Astrocyte (in vitro differentiated cells and primary cell): Measurements from ENCODE around the gene PPM1H. TPM values are rescaled to one million over a fixed set of nuclear protein-coding genes. Genes with fewer than 3 reads are reported as not detected.

Experiments used
- DNase-seq: peaks from one replicate; pipeline ENCODE4 v3.0.0-alpha.2; 2010; ENCODE audit warnings: low read depth
- FAIRE-seq: peaks from 2 replicates; lab custom pipeline; 2011; peaks lifted over from hg19 to GRCh38; lab: Jason Lieb, UNC
- H2AFZ ChIP-seq: 2 replicates; pipeline ENCODE4 v1.6.0; 2012; ENCODE audit warnings: low read depth, low read length, inconsistent platforms
- H3K27ac ChIP-seq: 2 replicates; pipeline ENCODE4 v1.5.1; 2011; ENCODE audit warnings: low read depth, low read length, inconsistent platforms
- H3K27me3 ChIP-seq: 2 replicates; pipeline ENCODE4 v1.6.0; 2011; ENCODE audit warnings: low read length, inconsistent platforms; ENCODE audit not compliant: insufficient read depth
- H3K36me3 ChIP-seq: 2 replicates; pipeline ENCODE4 v1.5.1; 2011; ENCODE audit warnings: low read length, inconsistent platforms; ENCODE audit not compliant: insufficient read depth
- H3K4me1 ChIP-seq: 2 replicates; pipeline ENCODE4 v1.5.1; 2011; ENCODE audit warnings: low read length, inconsistent platforms; ENCODE audit not compliant: insufficient read depth
- H3K4me2 ChIP-seq: 2 replicates; pipeline ENCODE4 v1.6.0; 2012; ENCODE audit warnings: low read length, inconsistent platforms
- H3K4me3 ChIP-seq: 2 replicates; pipeline ENCODE4 v1.5.1; 2011; ENCODE audit warnings: low read depth, mild to moderate bottlenecking, low read length, inconsistent platforms; ENCODE audit not compliant: insufficient read depth
- H3K79me2 ChIP-seq: 2 replicates; pipeline ENCODE4 v1.6.0; 2012; ENCODE audit warnings: mild to moderate bottlenecking, low read length, inconsistent platforms; ENCODE audit not compliant: insufficient read depth
- H3K9ac ChIP-seq: 2 replicates; pipeline ENCODE4 v1.6.0; 2012; ENCODE audit warnings: mild to moderate bottlenecking, low read length, inconsistent platforms
- H3K9me3 ChIP-seq: 2 replicates; pipeline ENCODE4 v1.5.1; 2012; ENCODE audit warnings: low read depth, mild to moderate bottlenecking, low read length, inconsistent platforms; ENCODE audit not compliant: insufficient read depth
- H4K20me1 ChIP-seq: 2 replicates; pipeline ENCODE4 v1.6.0; 2012; ENCODE audit warnings: low read length, inconsistent platforms; ENCODE audit not compliant: insufficient read depth
- H3K27ac Mint-ChIP-seq: one replicate; pipeline ENCODE4 v1.8.0; 2021; ENCODE audit warnings: mild to moderate bottlenecking, mixed read lengths; ENCODE audit not compliant: unreplicated experiment
- H3K27me3 Mint-ChIP-seq: one replicate; pipeline ENCODE4 v1.8.0; 2021; ENCODE audit warnings: low read depth, mixed read lengths; ENCODE audit not compliant: unreplicated experiment
- H3K36me3 Mint-ChIP-seq: one replicate; pipeline ENCODE4 v1.8.0; 2021; ENCODE audit warnings: low read depth, mixed read lengths; ENCODE audit not compliant: unreplicated experiment
- H3K4me1 Mint-ChIP-seq: one replicate; pipeline ENCODE4 v1.8.0; 2021; ENCODE audit warnings: low read depth, mixed read lengths; ENCODE audit not compliant: unreplicated experiment
- H3K4me3 Mint-ChIP-seq: one replicate; pipeline ENCODE4 v1.8.0; 2021; ENCODE audit warnings: mild to moderate bottlenecking, moderate library complexity, mixed read lengths; ENCODE audit not compliant: unreplicated experiment
- H3K9me3 Mint-ChIP-seq: one replicate; pipeline ENCODE4 v1.8.0; 2021; ENCODE audit warnings: mild to moderate bottlenecking, mixed read lengths; ENCODE audit not compliant: unreplicated experiment
- CTCF ChIP-seq: IDR thresholded peaks from 2 replicates; pipeline ENCODE4 v1.5.1; 2011; ENCODE audit warnings: low read depth, mild to moderate bottlenecking, inconsistent platforms, low read length, moderate library complexity; ENCODE audit not compliant: insufficient read depth
- EZH2 ChIP-seq: IDR thresholded peaks from 2 replicates; pipeline ENCODE4 v1.6.1; 2012; ENCODE audit warnings: mild to moderate bottlenecking, low read length, inconsistent platforms; ENCODE audit not compliant: insufficient read depth
- total RNA-seq: library from RNA; stranded (reverse); gene quantifications from 2 replicates; pipeline ENCODE4 v1.2.1, GENCODE V29; 2021

PPM1H gene
- total RNA-seq, 1 donor from 2014 or later, result 7.8 TPM

- H3K27me3 ChIP-seq, result no peaks in the 10 kb centered on the region
- H3K4me1 ChIP-seq, result peaks cover 18% of the 10 kb centered on the region
- no peaks in the 10 kb centered on the region for H3K36me3 Mint-ChIP-seq
- H3K27ac ChIP-seq, result no peak overlapping the region
- no peak for TF ChIP-seq EZH2
- TF ChIP-seq CTCF, result no peak
- no peaks in the 10 kb centered on the region for H3K79me2 ChIP-seq
- H3K27ac Mint-ChIP-seq, result peak overlapping the region; percentile 7
- H3K36me3 ChIP-seq, result no peaks in the 10 kb centered on the region
- no peak overlapping the region for H3K4me3 Mint-ChIP-seq
- no peak overlapping the region for H2AFZ ChIP-seq
- peaks cover 2% of the 10 kb centered on the region for H3K9me3 Mint-ChIP-seq
- H3K4me3 ChIP-seq, result no peak overlapping the region
- H3K27me3 Mint-ChIP-seq, result no peaks in the 10 kb centered on the region
- peaks cover 60% of the 10 kb centered on the region for H3K4me1 Mint-ChIP-seq
- no peak overlapping the region for H3K4me2 ChIP-seq
- H3K9ac ChIP-seq, result no peak overlapping the region
- no peaks in the 10 kb centered on the region for H4K20me1 ChIP-seq
- DNase-seq (no peak), FAIRE-seq (no peak)
- H3K9me3 ChIP-seq, result no peaks in the 10 kb centered on the region
Observed at GRCh38 chr12:62843716-62844115, 91.2 kb downstream of the PPM1H start.

- no peaks in the 10 kb centered on the region for H3K36me3 Mint-ChIP-seq
- H3K79me2 ChIP-seq, result no peaks in the 10 kb centered on the region
- no peaks in the 10 kb centered on the region for H3K9me3 ChIP-seq
- H3K27ac ChIP-seq, result no peak overlapping the region
- TF ChIP-seq EZH2 (no peak), CTCF (no peak)
- peaks cover 5% of the 10 kb centered on the region for H3K4me1 ChIP-seq
- H3K9ac ChIP-seq, result no peak overlapping the region
- H3K36me3 ChIP-seq, result no peaks in the 10 kb centered on the region
- FAIRE-seq (no peak), DNase-seq (no peak)
- no peaks in the 10 kb centered on the region for H4K20me1 ChIP-seq
- H3K4me2 ChIP-seq, result no peak overlapping the region
- H3K9me3 Mint-ChIP-seq, result peaks cover 2% of the 10 kb centered on the region
- no peak overlapping the region for H2AFZ ChIP-seq
- H3K27me3 Mint-ChIP-seq, result no peaks in the 10 kb centered on the region
- no peak overlapping the region for H3K27ac Mint-ChIP-seq
- H3K4me3 ChIP-seq, result no peak overlapping the region
- no peak overlapping the region for H3K4me3 Mint-ChIP-seq
- H3K4me1 Mint-ChIP-seq, result peaks cover 43% of the 10 kb centered on the region
- H3K27me3 ChIP-seq, result no peaks in the 10 kb centered on the region
Observed at GRCh38 chr12:62841846-62842245, 93.1 kb downstream of the PPM1H start.

GRCh38 chr12:62840806-62841205 is 94.1 kb downstream of the PPM1H start:
- H3K4me1 ChIP-seq, result no peaks in the 10 kb centered on the region
- no peaks in the 10 kb centered on the region for H3K27me3 ChIP-seq
- no peaks in the 10 kb centered on the region for H3K36me3 ChIP-seq
- no peak overlapping the region for H3K4me3 ChIP-seq
- no peak for FAIRE-seq
- Mint-ChIP-seq H3K4me1 (peaks cover 36% of the 10 kb centered on the region), H3K9me3 (peaks cover under 1% of the 10 kb centered on the region), H3K4me3 (no peak overlapping the region), H3K27ac (no peak overlapping the region), H3K36me3 (no peaks in the 10 kb centered on the region), H3K27me3 (no peaks in the 10 kb centered on the region)
- H3K79me2 ChIP-seq, result no peaks in the 10 kb centered on the region
- no peak for TF ChIP-seq EZH2
- no peak for TF ChIP-seq CTCF
- no peak for DNase-seq
- H4K20me1 ChIP-seq, result no peaks in the 10 kb centered on the region
- H2AFZ ChIP-seq, result no peak overlapping the region
- H3K4me2 ChIP-seq, result no peak overlapping the region
- no peak overlapping the region for H3K9ac ChIP-seq
- H3K27ac ChIP-seq, result no peak overlapping the region
- no peaks in the 10 kb centered on the region for H3K9me3 ChIP-seq
